Cardiac muscle cell (in vitro differentiated cells and primary cell): ENCODE data around the gene CARMIL1. TPM values are rescaled to one million over a fixed set of nuclear protein-coding genes. Genes with fewer than 3 reads are reported as not detected.

Experiments
- DNase-seq, 2 donors: peaks; one replicate each; pipeline versions ENCODE4 v3.0.0 to v3.0.0-alpha.2; 2010 to 2017; ENCODE audit warnings: low read depth in 1 of 2, low spot score in 1 of 2
- H3K27ac ChIP-seq: fragments of 200-600 bp; sonication (generic); 2 replicates; pipeline ENCODE4 v1.5.1; 2016
- H3K27me3 ChIP-seq: fragments of 200-600 bp; sonication (generic); 2 replicates; pipeline ENCODE4 v1.6.0; 2016; ENCODE audit warnings: control low read depth
- H3K36me3 ChIP-seq: fragments of 200-600 bp; sonication (generic); 2 replicates; pipeline ENCODE4 v1.5.1; 2016; ENCODE audit warnings: control low read depth
- H3K4me1 ChIP-seq: fragments of 200-600 bp; sonication (generic); 2 replicates; pipeline ENCODE4 v1.8.1; 2017; ENCODE audit warnings: low read depth, mild to moderate bottlenecking, mixed run types
- H3K4me3 ChIP-seq: fragments of 200-600 bp; sonication (generic); 2 replicates; pipeline ENCODE4 v1.5.1; 2016; ENCODE audit warnings: mild to moderate bottlenecking
- H3K9me3 ChIP-seq: fragments of 200-600 bp; sonication (generic); 2 replicates; pipeline ENCODE4 v1.5.1; 2017; ENCODE audit warnings: low read depth, mild to moderate bottlenecking, control low read depth
- polyA plus RNA-seq: library from polyadenylated mRNA; unstranded; fragments of >200 nt; fragmentation: Nextera tagmentation; extraction: Ambion mirVana; gene quantifications from 2 replicates; pipeline ENCODE4 v1.2.1, GENCODE V29; 2016
- total RNA-seq: library from RNA; depleted of rRNA; stranded (reverse); fragments of >200 nt; gene quantifications from 2 replicates; pipeline ENCODE4 v1.2.3, GENCODE V29; 2016
- TF ChIP-seq, protein P1 (sequence below): IDR thresholded peaks from 2 replicates; pipeline ENCODE4 v1.5.1; 2012; ENCODE audit warnings: low read depth, mild to moderate bottlenecking, low read length

CARMIL1 gene
- total and polyA plus RNA-seq, 2 experiments from 2014 or later, result 15.7 to 63.6 TPM

DNA sequence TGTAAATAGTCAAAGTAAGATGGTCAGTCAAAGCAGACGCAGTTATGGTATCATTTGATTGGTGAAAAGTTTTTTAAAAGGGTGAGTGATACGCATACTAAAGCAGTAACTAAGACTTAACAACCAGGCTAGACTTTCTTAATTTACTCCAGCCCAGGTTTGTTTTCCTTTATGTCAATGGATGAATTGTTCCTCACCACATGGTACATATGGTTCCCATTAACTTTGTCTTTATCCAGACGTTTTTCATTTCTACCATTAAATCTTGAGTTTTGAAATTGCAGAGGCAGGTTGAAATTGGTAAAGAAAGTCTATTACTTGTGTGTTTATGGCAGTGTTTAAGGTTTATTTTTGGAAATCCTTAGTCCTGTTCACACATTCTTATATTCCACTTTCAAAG is 274.3 kb downstream of the CARMIL1 start:
- H3K4me1 ChIP-seq, result peaks cover 21% of the 10 kb centered on the region
- TF ChIP-seq, protein P1, sequence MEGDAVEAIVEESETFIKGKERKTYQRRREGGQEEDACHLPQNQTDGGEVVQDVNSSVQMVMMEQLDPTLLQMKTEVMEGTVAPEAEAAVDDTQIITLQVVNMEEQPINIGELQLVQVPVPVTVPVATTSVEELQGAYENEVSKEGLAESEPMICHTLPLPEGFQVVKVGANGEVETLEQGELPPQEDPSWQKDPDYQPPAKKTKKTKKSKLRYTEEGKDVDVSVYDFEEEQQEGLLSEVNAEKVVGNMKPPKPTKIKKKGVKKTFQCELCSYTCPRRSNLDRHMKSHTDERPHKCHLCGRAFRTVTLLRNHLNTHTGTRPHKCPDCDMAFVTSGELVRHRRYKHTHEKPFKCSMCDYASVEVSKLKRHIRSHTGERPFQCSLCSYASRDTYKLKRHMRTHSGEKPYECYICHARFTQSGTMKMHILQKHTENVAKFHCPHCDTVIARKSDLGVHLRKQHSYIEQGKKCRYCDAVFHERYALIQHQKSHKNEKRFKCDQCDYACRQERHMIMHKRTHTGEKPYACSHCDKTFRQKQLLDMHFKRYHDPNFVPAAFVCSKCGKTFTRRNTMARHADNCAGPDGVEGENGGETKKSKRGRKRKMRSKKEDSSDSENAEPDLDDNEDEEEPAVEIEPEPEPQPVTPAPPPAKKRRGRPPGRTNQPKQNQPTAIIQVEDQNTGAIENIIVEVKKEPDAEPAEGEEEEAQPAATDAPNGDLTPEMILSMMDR, result no peak
- peak overlapping the region; percentile 18 for H3K27ac ChIP-seq
- no peaks in the 10 kb centered on the region for H3K27me3 ChIP-seq
- H3K9me3 ChIP-seq, result no peaks in the 10 kb centered on the region
- no peak for DNase-seq
- H3K36me3 ChIP-seq, result no peaks in the 10 kb centered on the region
- H3K4me3 ChIP-seq, result no peak overlapping the region

DNA sequence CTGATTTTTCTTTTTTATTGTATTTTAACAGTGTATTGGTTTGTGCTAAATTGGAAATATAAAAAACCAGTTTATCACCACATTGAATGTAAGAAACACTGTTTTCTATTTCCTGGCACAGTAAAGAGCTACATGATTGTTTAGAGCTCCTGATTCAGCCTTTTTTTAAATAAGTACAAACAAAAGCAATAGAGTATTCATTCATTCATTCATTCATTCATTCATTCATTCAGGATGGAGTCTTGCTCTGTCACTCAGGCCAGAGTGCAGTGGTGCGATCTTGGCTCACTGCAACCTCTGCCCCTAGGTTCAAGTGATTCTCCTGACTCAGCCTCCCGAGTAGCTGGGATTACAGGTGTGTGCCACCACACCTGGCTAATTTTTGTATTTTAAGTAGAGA is 276.0 kb downstream of the CARMIL1 start:
- Histone ChIP-seq H3K27me3 (no peaks in the 10 kb centered on the region), H3K36me3 (no peaks in the 10 kb centered on the region), H3K27ac (no peak overlapping the region), H3K4me3 (no peak overlapping the region), H3K4me1 (peaks cover 16% of the 10 kb centered on the region), H3K9me3 (no peaks in the 10 kb centered on the region)
- TF ChIP-seq, protein P1, result no peak
- DNase-seq, result no peak

DNA sequence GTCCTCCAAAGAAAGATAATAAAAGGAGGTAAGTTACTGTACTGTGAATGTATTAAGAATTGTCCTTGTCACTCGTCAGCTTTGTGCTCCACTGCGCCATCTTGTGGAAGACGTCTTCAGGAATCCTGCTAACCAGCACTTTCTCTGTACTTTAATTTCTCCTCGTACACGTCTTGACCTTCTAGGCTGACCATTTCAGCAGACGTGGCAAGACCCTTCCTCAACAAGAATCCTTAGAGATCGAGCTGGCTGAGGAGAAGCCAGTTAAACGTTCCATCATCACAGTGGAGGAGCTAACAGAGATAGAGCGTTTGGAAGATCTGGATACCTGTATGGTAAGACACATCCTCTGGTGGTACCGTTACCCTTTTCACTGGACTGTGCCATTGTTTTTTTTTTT is 277.3 kb downstream of the CARMIL1 start:
- TF ChIP-seq, protein P1, result peak; percentile 84
- Histone ChIP-seq H3K4me3 (no peak overlapping the region), H3K27me3 (no peaks in the 10 kb centered on the region), H3K36me3 (no peaks in the 10 kb centered on the region), H3K4me1 (peaks cover 12% of the 10 kb centered on the region), H3K9me3 (no peaks in the 10 kb centered on the region), H3K27ac (no peak overlapping the region)
- DNase-seq, result peak; percentile 85 to 86

DNA sequence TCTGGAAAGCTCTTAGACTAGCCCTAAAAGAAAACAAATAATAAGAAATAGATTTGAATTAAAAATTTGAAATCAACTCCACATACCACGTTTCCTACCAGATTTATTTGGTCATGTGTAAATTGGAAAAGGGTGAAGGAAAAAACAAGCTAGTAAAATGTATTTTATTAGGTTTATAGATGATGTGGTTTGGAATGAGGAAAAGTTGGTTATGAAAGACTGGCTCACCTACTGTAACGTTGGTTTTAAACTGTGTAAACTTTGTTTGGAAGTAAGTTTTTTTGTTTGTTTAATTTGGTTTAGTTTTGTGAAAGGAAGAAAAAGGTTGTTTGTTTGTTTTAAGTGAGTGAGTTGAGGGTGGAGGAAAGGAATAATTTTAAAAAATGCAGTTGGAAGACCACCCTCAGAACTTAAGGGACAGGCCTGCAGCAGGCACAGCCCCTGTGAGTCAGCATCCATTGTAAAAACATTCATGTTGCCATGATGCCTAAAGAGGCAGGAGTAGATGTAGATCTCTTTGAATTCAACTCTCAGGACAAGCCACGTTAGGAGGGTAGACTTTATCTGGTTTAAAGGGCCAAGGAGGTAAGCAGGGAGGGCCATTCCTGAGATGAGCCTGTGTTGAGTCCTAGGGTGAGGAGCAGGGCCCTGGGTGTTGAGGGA is 279.1 kb downstream of the CARMIL1 start:
- TF ChIP-seq, protein P1, result no peak
- no peak overlapping the region for H3K27ac ChIP-seq

DNA sequence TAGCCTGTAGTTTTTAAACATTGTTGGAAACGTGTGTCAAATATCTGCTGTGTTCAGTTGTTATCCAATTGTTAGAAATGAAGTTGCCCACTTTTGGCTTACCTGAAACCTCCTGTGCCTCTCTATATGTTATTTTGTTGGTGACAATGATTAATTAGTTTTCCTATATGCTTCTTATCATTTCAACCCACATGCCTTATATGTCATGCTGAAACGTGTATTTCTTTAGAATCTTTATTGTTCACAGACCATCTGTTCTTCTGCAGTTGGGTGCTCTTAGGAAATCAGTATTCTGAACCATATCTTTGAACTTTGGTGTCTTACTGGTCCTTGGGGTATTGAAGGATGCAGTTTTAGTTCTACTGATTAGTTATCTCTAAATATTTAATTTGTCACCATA is 281.7 kb downstream of the CARMIL1 start:
- Histone ChIP-seq H3K9me3 (no peaks in the 10 kb centered on the region), H3K36me3 (no peaks in the 10 kb centered on the region), H3K4me1 (no peaks in the 10 kb centered on the region), H3K27ac (no peak overlapping the region), H3K4me3 (no peak overlapping the region), H3K27me3 (no peaks in the 10 kb centered on the region)
- TF ChIP-seq, protein P1, result no peak
- DNase-seq, result no peak

More for the DNA sequence above, 279.1 kb downstream of the CARMIL1 start:
- peaks cover 7% of the 10 kb centered on the region for H3K4me1 ChIP-seq
- no peaks in the 10 kb centered on the region for H3K27me3 ChIP-seq
- H3K9me3 ChIP-seq, result no peaks in the 10 kb centered on the region
- no peak overlapping the region for H3K4me3 ChIP-seq
- no peaks in the 10 kb centered on the region for H3K36me3 ChIP-seq
- no peak for DNase-seq
